HepG2 (cell line): ENCODE measurements around the gene CCT7. TPM values are rescaled to one million over a fixed set of nuclear protein-coding genes. Genes with fewer than 3 reads are reported as not detected.

Experiments
- BCL6 ChIP-seq: IDR thresholded peaks from 2 replicates; pipeline ENCODE4 v1.6.1; 2016; ENCODE audit warnings: missing genetic modification reagents, missing compliant biosample characterization
- ESRRA ChIP-seq: sonication (generic); formaldehyde crosslinking; IDR thresholded peaks from 2 replicates; pipeline ENCODE4 v1.5.1; 2020; ENCODE audit warnings: mild to moderate bottlenecking, low read depth, missing genetic modification reagents
- FOXM1 ChIP-seq: sonication (generic); formaldehyde crosslinking; IDR thresholded peaks from 2 replicates; pipeline ENCODE4 v1.5.0; 2020; ENCODE audit warnings: missing genetic modification reagents
- GMEB2 ChIP-seq: IDR thresholded peaks from 2 replicates; pipeline ENCODE4 v1.6.1; 2016; ENCODE audit warnings: missing biosample characterization, missing genetic modification reagents, low read depth
- KDM2A ChIP-seq: sonication (generic); formaldehyde crosslinking; IDR thresholded peaks from 2 replicates; pipeline ENCODE4 v1.4.0; 2020; ENCODE audit warnings: low read depth, missing genetic modification reagents, borderline replicate concordance
- MBNL3 ChIP-seq: fragments of 250-450 bp; sonication (Bioruptor Pico); conservative IDR thresholded peaks from 2 replicates; pipeline ENCODE4 v1.8.0; 2022; ENCODE audit warnings: mild to moderate bottlenecking, inconsistent platforms
- MZF1 ChIP-seq: sonication (generic); formaldehyde crosslinking; IDR thresholded peaks from 2 replicates; pipeline ENCODE4 v1.8.1; 2023; ENCODE audit warnings: mild to moderate bottlenecking, missing genetic modification reagents, borderline replicate concordance
- NR1H2 ChIP-seq: sonication (generic); formaldehyde crosslinking; IDR thresholded peaks from 2 replicates; pipeline ENCODE4 v1.8.1; 2022; ENCODE audit warnings: low read depth, missing genetic modification reagents, borderline replicate concordance
- NRL ChIP-seq: sonication (generic); formaldehyde crosslinking; IDR thresholded peaks from 2 replicates; pipeline ENCODE4 v1.5.0; 2020; ENCODE audit warnings: missing genetic modification reagents, mild to moderate bottlenecking, moderate library complexity, borderline replicate concordance
- SALL1 ChIP-seq: sonication (generic); formaldehyde crosslinking; IDR thresholded peaks from 2 replicates; pipeline ENCODE4 v1.8.0; 2022; ENCODE audit warnings: mild to moderate bottlenecking, missing genetic modification reagents
- THRA ChIP-seq: sonication (generic); formaldehyde crosslinking; IDR thresholded peaks from 2 replicates; pipeline ENCODE4 v1.4.0; 2020; ENCODE audit warnings: missing genetic modification reagents, borderline replicate concordance
- ZNF510 ChIP-seq: sonication (generic); formaldehyde crosslinking; IDR thresholded peaks from 2 replicates; pipeline ENCODE4 v1.4.0; 2020; ENCODE audit warnings: low read depth, mild to moderate bottlenecking, missing genetic modification reagents
- ZNF564 ChIP-seq: sonication (generic); formaldehyde crosslinking; IDR thresholded peaks from 2 replicates; pipeline ENCODE4 v1.8.1; 2023; ENCODE audit warnings: mild to moderate bottlenecking, missing genetic modification reagents
- ZNF597 ChIP-seq: sonication (generic); formaldehyde crosslinking; IDR thresholded peaks from 2 replicates; pipeline ENCODE4 v1.5.0; 2020; ENCODE audit warnings: missing genetic modification reagents
- ZNF607 ChIP-seq: sonication (generic); formaldehyde crosslinking; IDR thresholded peaks from 2 replicates; pipeline ENCODE4 v1.5.1; 2020; ENCODE audit warnings: missing genetic modification reagents, mild to moderate bottlenecking, borderline replicate concordance
- ZNF761 ChIP-seq: sonication (generic); formaldehyde crosslinking; conservative IDR thresholded peaks from 2 replicates; pipeline ENCODE4 v1.4.0; 2020; ENCODE audit warnings: mild to moderate bottlenecking, missing genetic modification reagents
- ZNF770 ChIP-seq: sonication (generic); formaldehyde crosslinking; IDR thresholded peaks from 2 replicates; pipeline ENCODE4 v1.5.0; 2020; ENCODE audit warnings: mild to moderate bottlenecking, missing genetic modification reagents
- polyA plus RNA-seq, 8 experiments: library from polyadenylated mRNA; depleted of rRNA in 3 of 8; stranded (reverse) in 7 of 8; unstranded in 1 of 8; fragments of >200 nt; fragmentation: Illumina TruSeq in 4 of 8; extraction: Trizol in 4 of 8; gene quantifications; 2 replicates each; pipeline versions ENCODE4 v1.2.1 to v1.2.3, GENCODE V29; 2011 to 2016; ENCODE audit warnings: low read depth in 4 of 8, missing spikeins in 1 of 8, mixed read lengths in 1 of 8; ENCODE audit not compliant: insufficient read depth in 1 of 8
- total RNA-seq, 5 experiments: library from RNA; depleted of rRNA; stranded (reverse); fragments of >200 nt; fragmentation: Illumina TruSeq; extraction: Trizol; gene quantifications; 2 replicates each; pipeline ENCODE4 v1.2.3, GENCODE V29; 2016; ENCODE audit warnings: low read depth in 1 of 5

The CCT7 gene
- total and polyA plus RNA-seq, 2 of the 13 experiments (the other 11 are each of a cell fraction or from before 2014, with no cell fraction given), result 347 to 517 TPM

- TF ChIP-seq ZNF770 (CRISPR knock-in tag), result peak; percentile 19; the same call in 1 of the 2 replicates
- peak; percentile 86 for TF ChIP-seq SALL1 (CRISPR knock-in tag)
- peak; percentile 79; the same call in 1 of the 2 replicates for TF ChIP-seq ZNF510 (CRISPR knock-in tag)
- TF ChIP-seq FOXM1 (CRISPR knock-in tag), result no peak; the same call in 1 of the 2 replicates
- peak; percentile 44 for TF ChIP-seq ZNF564 (CRISPR knock-in tag)
- peak; percentile 24; the same call in 1 of the 2 replicates for TF ChIP-seq THRA (CRISPR knock-in tag)
- peak; percentile 74; the same call in 1 of the 2 replicates for TF ChIP-seq ZNF761 (CRISPR knock-in tag)
- no peak for TF ChIP-seq MBNL3
- TF ChIP-seq BCL6 (CRISPR knock-in tag), result peak; percentile 18; the same call in 1 of the 2 replicates
- peak; percentile 83; the same call in 1 of the 2 replicates for TF ChIP-seq NR1H2 (CRISPR knock-in tag)
- TF ChIP-seq KDM2A, result peak; percentile 87
- 0 out of 2 replicates have a peak, but pooled peaks have one; percentile 61 for TF ChIP-seq NRL (CRISPR knock-in tag)
- peak; percentile 26; the same call in 1 of the 2 replicates for TF ChIP-seq ESRRA
- no peak; the same call in 1 of the 2 replicates for TF ChIP-seq GMEB2
- TF ChIP-seq ZNF597 (CRISPR knock-in tag), result 0 out of 2 replicates have a peak, but pooled peaks have one; percentile 50
- peak; percentile 95 for TF ChIP-seq ZNF607 (CRISPR knock-in tag)
- 0 out of 2 replicates have a peak, but pooled peaks have one; percentile 13 for TF ChIP-seq MZF1
Observed at GRCh38 chr2:73214120-73215035, 19.7 kb upstream of the CCT7 start, which contains the start of gene SMYD5 (continued).
